Measurements from ENCODE around the gene PLEKHF1.
"Not testable (repeated sequence)": the region's sequence is repeated elsewhere in the genome, so short reads cannot be mapped to it uniquely, and the experiment has no call there.

PLEKHF1 gene

DNA sequence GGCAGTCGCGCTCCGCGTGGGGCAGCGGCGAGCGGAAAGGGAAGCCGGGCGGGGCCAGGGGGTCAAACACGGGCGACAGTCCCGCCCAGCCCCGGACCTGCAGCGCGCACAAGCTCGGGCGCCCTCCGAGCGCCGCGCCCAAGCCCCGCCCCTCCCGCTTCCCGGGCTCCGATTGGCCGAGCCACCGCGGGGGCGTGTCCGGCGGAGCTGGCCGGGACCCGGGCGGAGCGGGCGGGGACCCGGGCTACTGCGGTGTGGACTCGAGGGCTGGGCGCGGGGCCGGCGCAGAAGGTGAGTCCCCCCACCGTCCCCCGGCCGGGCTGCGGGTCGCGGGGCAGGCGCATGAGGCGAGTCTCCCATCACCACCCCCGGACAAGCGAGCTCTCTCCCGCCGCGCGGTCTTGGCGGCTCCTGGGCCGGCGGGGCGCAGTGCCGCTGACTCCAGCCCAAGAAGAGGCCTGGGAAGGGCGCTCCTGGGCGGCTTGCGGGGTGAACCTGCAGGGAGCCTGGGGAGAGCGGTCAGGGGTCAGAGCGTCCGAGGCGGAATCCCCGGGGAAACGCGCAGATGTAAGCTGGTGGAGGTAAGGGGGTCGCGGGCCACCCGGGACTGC lies at the start of gene PLEKHF1:
PLEKHF1 (plus strand) TSS at position 247 of the 611 bp plus-strand sequence. CDS start 8,379 bp downstream, outside the sequence.
- peak; percentile 87 for DNase-seq

DNA sequence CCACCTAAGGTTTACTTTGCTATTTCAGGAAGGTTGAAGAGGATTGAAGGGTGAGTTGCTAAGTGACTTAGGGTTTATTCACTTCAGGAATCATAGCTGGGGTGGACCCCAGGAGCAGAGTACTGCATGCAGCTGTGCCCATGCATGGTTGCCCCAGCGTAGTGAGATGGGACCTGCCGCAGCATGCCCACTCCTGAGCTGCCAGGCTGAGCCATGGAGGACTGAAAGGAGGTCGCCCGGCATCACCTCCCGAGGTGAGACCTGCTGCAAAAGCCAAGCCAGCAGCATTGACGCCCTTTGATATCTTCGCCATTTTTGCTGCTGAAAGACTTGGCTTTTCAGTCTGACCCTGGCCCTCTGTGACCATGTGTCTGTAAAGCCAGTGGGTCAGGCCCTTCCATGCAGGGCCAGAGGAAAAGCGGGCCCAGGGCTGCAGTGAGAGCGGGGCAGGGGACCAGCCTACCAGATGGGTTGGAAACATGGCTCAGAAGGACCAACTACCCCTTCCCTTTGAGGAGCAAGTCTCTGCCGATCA lies 49.3 kb upstream of the PLEKHF1 start:
- no peak for DNase-seq

DNA sequence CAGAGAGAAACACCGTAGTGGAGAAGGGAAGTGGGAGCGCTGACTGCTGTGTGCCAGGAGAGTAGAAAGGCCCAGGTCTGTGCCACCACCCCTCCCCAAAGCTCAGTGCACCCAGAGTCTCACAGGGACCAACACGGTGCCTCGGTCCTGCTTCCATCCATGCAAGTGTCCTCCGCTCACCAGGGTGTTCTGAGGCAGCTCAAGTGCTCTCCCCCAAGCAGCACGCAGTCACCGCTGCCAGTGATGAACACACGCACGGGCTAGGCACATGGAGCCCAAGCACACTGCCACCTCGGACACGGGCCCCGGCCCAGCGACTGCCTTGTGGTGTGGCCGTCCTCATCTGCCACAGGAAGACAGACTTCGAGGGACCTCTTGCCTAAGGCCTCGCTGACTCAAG lies 48.7 kb upstream of the PLEKHF1 start:
- no peak for DNase-seq

DNA sequence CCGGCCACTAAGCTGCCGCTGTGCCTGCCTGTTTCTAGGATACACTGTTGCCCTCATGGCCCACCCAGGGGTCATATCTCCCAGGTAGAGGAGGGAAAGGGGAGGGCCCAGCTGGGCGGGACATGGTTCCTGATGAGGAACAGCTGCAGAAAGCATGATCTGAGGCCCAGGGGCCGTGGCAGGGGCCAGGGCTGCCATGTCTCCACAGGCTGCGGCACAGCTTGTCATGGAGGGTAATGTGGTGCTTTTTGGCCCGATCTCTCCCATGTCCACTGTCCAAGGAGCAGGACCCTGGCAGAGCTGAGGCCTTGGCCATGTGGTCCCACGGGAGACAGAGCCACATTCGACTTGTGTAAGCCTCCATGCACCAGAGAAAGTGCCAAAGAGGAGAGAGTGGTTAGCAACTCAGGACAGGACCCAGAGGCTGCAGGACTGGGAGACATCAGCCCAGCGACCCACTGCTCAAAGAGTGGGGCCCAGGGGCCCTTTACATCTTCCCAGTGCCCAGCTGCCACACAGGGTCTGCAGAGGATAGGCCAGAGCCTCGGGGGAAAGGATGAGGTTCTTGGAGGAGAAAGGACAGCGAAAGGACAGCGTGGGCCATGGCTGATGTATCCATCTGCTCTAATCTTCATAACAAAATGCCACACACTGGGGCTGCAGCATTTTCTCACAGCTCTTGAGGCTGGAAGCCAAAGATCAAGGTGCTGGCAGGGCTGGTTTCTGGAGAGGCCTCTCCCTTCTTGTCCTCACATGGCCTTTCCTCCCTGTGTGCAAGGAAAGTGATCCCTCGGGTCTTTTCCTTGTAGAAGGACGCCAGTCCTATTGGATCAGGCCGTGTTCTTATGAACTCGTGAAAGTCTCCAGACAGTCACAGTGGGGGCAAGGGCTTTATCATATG lies 47.6 kb upstream of the PLEKHF1 start:
- no peak for DNase-seq

DNA sequence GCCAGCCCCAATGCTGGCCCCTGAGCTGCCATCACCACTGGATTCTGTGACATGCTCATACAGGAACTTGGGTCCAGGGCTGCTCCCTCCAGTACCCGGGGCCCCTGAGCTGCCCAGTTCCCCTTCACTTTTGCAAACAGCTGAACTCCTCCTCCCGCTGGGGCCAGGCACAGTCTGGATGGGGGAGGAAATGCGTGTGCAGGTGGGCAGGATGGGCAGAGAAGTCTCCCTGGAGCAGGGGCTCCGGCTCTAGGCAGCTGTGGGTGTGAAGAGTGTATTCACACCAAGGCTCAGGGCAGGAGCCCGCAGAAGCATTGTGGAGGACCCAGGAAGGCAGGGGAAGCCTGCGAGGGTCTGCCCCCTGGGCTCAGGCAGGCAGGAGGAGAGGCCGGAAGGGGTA lies 46.8 kb upstream of the PLEKHF1 start:
- no peak for DNase-seq

DNA sequence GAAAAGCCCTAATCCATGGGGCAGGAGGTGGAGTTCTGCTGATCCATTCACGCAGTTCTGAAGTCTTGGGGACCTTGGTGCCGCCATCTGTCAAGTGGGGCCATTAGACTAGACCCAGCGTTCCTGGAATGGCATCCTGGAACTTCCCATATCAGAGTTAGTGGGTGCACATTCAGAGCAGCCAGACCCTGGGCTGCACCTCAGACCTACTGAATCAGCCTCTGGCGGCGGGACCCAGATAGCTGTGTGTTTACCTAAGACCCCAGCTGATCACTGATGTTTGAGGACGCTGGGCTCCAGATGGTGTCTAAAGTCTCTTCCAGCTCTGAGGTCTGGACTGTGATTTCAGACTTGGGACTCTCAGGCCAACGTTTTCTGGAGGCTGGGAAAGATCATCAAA lies 46.4 kb upstream of the PLEKHF1 start:
- no peak for DNase-seq

DNA sequence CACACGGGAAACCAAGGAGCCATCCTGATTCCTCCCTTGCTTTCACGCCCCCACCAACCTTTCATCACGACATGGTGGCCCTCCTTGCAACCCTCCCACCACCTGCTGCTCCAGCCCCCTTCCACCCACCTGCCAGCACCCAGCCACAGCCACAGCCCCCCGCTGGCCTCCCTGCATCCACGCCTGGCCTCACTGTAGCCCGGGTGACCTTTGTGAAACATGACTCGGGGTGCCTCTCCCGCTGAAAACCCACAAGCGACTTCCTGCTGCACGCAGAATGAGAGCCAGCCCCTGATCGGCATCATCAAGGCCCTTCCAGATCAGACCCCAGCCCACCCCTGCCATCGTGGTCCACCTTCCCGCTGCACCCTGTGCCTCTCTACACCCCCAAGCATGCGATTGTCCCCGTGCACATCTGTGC lies 44.3 kb upstream of the PLEKHF1 start:
- peak; percentile 58 for DNase-seq

- peak; percentile 21 for DNase-seq
Observed at GRCh38 chr19:29622166-29623070, 42.8 kb upstream of the PLEKHF1 start.

DNA sequence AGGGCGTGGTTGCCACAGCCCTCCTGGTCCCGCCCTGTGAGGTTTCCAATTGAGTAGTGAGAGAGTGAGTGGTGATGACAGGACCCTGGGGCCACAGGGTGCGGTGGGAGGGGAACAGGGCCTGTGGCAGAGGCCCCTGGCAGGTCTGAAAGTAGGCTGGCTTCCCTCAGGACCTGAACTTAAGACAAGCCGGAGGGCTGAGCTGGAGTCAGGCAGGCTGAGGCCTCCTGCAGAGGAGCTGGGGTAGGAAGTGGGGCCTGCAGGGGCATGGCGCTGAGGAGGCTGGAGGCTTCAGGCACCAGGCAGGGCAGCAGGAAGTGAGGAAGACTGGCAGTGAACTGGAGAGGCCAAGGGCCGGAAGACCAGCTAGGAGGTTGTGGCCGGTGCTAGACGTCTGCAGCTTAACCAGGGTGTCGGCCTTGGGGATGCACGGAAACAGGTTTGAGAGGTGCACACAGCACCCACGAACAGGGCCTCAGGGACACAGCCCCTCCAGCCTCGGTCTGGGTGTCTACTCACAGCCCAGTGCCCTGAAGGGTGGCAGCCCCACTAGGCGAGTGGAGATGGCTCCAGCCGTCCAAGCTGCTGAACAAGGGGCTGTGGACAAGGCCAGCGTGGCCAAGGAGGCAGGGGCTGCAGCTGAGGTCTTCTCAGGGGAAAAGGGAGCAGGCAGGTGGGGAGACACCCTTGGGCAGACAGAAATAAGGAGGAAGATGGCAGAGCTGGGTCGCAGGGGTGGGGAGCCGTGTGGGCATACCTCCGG lies 41.4 kb upstream of the PLEKHF1 start:
- DNase-seq: peak; percentile 77

DNA sequence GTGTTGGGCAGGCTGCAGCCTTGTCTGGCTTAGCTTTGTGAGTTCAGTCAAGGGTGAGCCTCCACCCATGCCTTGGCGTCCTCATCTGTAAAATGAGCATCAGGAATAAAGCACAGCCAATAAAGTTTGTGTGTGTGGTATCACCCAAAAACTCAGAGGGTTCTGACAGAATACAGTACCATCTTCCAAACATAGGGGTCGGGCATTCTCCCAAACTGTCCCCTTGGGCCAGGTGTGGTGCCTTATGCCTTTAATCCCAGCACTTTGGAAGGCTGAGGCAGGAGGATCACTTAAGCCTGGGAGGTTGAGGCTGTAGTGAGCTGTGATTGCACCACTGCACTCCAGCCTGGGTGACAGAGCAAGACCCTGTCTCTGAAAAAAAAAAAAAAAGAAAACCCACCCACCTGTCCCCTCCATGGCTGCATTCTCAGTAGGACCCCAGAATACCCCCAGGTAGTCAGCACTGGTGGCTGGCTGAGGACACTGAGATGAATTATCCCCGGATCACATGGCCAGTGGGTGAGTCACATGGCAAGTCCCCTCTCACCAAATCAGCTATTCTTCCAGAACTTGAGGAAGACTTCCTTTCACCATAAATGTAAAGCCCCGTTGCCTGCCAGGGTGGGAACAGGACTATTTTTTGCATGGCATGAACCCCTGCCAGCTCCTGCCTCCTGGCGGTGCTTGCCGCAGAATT lies 40.6 kb upstream of the PLEKHF1 start:
- no peak for DNase-seq

DNA sequence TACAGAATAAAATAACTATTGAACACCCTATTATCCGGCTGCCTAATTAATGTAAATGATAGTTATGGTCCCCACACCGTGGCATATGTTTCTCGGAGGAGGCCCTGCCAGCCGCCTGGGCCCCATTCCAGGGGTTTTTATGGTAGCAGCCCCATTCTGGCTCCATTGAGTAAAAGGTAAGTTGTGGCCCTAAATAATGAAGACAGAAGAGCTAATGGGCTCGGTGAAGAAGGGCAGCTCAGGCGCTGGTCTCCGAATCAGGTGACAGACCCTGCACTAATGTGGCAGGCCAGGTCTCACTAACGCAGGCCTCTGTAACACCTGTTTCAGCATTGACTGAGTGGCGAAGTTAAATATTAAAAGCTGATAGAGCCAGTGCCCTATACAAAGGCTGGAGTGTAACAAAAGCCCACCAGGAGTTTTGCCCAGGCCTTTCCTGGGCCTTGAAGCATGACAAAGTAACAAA lies 40.0 kb upstream of the PLEKHF1 start:
- DNase-seq: no peak

DNA sequence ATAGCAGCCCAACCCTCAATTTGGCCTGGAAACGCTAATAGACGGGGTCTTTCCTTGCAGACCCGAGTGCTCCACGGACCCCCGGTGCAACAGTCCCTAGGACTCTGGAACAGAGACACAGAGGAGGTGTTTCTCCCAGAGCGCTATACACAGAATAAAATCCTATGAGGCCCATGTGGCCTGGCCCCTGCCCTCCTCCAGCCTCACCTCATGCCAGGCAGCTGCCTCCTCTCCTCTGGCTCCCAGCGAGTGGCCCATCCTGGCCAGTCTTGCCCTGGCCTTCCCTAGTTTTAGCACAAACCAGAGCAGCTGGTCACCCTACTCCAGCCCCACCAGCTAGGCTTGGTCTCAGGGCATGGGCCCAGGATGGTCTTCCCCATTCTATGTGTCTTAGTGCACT lies 38.9 kb upstream of the PLEKHF1 start:
- no peak for DNase-seq

DNA sequence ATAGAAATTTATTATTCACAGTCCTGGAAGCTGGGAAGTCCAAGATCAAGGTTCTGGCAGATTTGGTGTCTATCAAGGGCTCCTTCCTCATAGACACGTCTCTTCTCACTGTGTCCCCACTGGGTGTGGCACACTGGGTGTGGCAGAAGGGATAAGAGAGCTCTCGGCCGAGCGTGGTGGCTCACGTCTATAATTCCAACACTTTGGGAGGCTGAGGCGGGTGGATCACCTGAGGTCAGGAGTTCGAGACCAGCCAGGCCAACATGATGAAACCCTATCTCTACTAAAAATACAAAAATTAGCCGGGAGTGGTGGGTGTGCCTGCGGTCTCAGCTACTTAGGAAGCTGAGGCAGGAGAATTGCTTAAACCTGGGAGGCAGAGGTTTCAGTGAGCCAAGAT lies 38.4 kb upstream of the PLEKHF1 start:
- not testable (repeated sequence) for DNase-seq

DNA sequence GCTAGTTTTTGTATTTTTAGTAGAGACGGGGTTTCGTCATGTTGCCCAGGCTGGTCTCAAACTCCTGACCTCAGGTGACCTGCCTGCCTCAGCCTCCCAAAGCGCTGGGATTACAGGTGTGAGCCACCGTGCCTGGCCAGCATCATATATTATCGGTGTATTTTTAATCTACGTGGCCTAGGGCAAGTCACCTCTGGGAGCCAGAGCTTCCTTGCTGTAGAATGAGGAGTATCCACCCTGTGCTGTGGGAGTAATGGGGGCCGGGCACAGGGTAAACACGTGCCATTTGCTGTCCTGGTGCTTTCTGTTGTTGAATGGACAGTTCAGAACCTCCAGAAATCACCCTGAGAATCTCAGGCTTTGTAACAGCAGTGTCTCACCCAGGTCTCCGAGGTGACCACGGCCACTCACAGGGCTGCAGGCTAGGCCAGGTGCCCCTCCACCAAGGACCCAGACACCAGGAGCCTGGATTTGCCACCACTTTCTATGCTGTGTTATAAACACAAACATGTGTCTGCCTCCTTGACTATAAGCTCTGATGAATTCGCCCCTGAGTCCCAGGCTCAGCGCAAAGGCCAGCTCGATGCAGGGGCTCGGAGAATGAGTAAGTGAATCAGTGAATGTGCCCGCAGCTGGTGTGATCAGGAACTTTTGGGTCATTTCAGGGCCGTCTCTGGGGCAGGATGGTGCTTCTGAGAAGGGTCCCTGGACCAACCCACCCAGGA lies 36.4 kb upstream of the PLEKHF1 start:
- DNase-seq: no peak

- DNase-seq: no peak
Observed at GRCh38 chr19:29629836-29630534, 35.3 kb upstream of the PLEKHF1 start.

GRCh38 chr19:29630655-29631054 lies 34.6 kb upstream of the PLEKHF1 start:
- no peak for DNase-seq

DNA sequence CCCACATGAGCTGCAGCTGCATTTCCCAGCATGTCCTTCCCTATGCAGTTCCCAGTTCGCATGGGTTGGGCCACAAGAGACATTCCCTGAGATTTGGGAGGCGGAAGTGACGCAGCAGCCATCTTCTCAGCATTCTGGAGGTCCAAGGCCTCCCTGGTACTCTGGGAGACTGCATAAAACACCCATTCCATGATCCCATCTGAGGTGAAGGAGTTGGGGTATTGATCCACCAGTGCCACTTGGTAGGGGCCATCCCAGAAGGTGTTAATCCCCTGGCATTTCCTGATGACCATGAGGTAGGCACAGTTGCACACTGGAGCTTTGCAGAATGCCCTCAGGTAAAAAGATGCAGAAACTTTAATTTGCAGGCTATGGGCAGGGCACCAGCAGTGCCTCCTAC lies 33.8 kb upstream of the PLEKHF1 start:
- no peak for DNase-seq

GRCh38 chr19:29634002-29634401 lies 31.3 kb upstream of the PLEKHF1 start:
- no peak for DNase-seq

GRCh38 chr19:29634423-29635130 lies 30.7 kb upstream of the PLEKHF1 start:
- no peak for DNase-seq
